IMR-90 (cell line): Measurements from ENCODE around the gene RGS10. TPM values are rescaled to one million over a fixed set of nuclear protein-coding genes. Genes with fewer than 3 reads are reported as not detected.

Source experiments
- ATAC-seq: fragments of 200-7000 bp; cut with Tn5 transposase; 2 replicates; pipeline ENCODE4 v1.9.1; 2020; ENCODE audit warnings: low read depth, mild to moderate bottlenecking, moderate library complexity
- BruUV-seq: library from RNA; stranded (reverse); fragments of 400-500 nt; replicated peaks from 2 replicates; lab custom pipeline; 2021; lab: Mats Ljungman, UMichigan
- CTCF ChIA-PET: fragments of 300-600 bp; formaldehyde crosslinking; extraction: SDS; loops from one replicate; lab custom pipeline; 2021; ENCODE audit warnings: antibody characterized with exemption; lab: Yijun Ruan, JAX
- POLR2A ChIA-PET: fragments of 300-600 bp; sonication (Branson Sonifier 250); formaldehyde crosslinking; loops from one replicate; lab custom pipeline; 2022; ENCODE audit warnings: antibody characterized with exemption; ENCODE audit not compliant: unreplicated experiment; lab: Charles Lee
- DNase-seq: peaks from one replicate; pipeline ENCODE4 v3.0.0; 2013
- H2AFZ ChIP-seq: replicated peaks from 2 replicates; pipeline ENCODE3; 2013; ENCODE audit warnings: low read length, mild to moderate bottlenecking; ENCODE audit not compliant: poor library complexity
- H2AK5ac ChIP-seq: 2 replicates; pipeline ENCODE4 v1.6.1; 2013; ENCODE audit warnings: low read depth, low read length, inconsistent platforms
- H2AK9ac ChIP-seq: replicated peaks from 2 replicates; pipeline ENCODE3; 2013; ENCODE audit warnings: mild to moderate bottlenecking, low read depth, low read length, moderate library complexity; ENCODE audit not compliant: poor library complexity
- H2BK120ac ChIP-seq: 2 replicates; pipeline ENCODE4 v1.6.1; 2013; ENCODE audit warnings: low read depth, low read length, inconsistent platforms
- H2BK15ac ChIP-seq: 3 replicates; pipeline ENCODE4 v1.6.1; 2013; ENCODE audit warnings: low read depth, low read length, inconsistent platforms
- H2BK20ac ChIP-seq: 2 replicates; pipeline ENCODE4 v1.6.1; 2013; ENCODE audit warnings: low read depth, mild to moderate bottlenecking, inconsistent platforms, low read length, moderate library complexity
- H2BK5ac ChIP-seq: 2 replicates; pipeline ENCODE4 v1.6.1; 2013; ENCODE audit warnings: mild to moderate bottlenecking, low read depth, low read length, inconsistent platforms; ENCODE audit not compliant: poor library complexity, severe bottlenecking
- H3K14ac ChIP-seq: replicated peaks from 2 replicates; pipeline ENCODE4 v1.6.1; 2013; ENCODE audit warnings: low read depth, low read length, inconsistent platforms
- H3K18ac ChIP-seq: 2 replicates; pipeline ENCODE4 v1.6.1; 2013; ENCODE audit warnings: low read depth, low read length, control low read depth
- H3K23ac ChIP-seq: 2 replicates; pipeline ENCODE4 v1.6.1; 2013; ENCODE audit warnings: low read depth, low read length, inconsistent platforms
- H3K27ac ChIP-seq: 2 replicates; pipeline ENCODE4 v1.5.1; 2013; ENCODE audit warnings: mild to moderate bottlenecking, control low read depth, low read length; ENCODE audit not compliant: insufficient read depth
- H3K27me3 ChIP-seq: 2 replicates; pipeline ENCODE4 v1.6.1; 2013; ENCODE audit warnings: low read length; ENCODE audit not compliant: control insufficient read depth, insufficient read depth
- H3K36me3 ChIP-seq: 2 replicates; pipeline ENCODE4 v1.6.1; 2013; ENCODE audit warnings: low read length, mixed read lengths; ENCODE audit not compliant: control insufficient read depth, insufficient read depth
- H3K4ac ChIP-seq: 2 replicates; pipeline ENCODE4 v1.6.1; 2013; ENCODE audit warnings: low read depth, low read length, inconsistent platforms
- H3K4me1 ChIP-seq: 2 replicates; pipeline ENCODE4 v1.6.1; 2013; ENCODE audit warnings: low read length, mixed read lengths; ENCODE audit not compliant: control insufficient read depth, insufficient read depth
- H3K4me2 ChIP-seq: 2 replicates; pipeline ENCODE4 v1.6.1; 2013; ENCODE audit warnings: low read depth, mild to moderate bottlenecking, control low read depth, low read length, moderate library complexity
- H3K4me3 ChIP-seq: 2 replicates; pipeline ENCODE4 v1.5.1; 2013; ENCODE audit warnings: low read depth, mild to moderate bottlenecking, control low read depth, low read length, moderate library complexity; ENCODE audit not compliant: insufficient read depth
- H3K56ac ChIP-seq: 2 replicates; pipeline ENCODE4 v1.6.1; 2013; ENCODE audit warnings: low read length, inconsistent platforms; ENCODE audit not compliant: insufficient read depth; ENCODE audit errors: extremely low read depth
- H3K79me1 ChIP-seq, 2 experiments: 2 replicates each; pipeline ENCODE4 v1.6.1; 2013; ENCODE audit warnings: low read length in 2 of 2, inconsistent platforms in 1 of 2, low read depth in 1 of 2
- H3K9ac ChIP-seq: 2 replicates; pipeline ENCODE4 v1.6.1; 2013; ENCODE audit warnings: low read depth, low read length, control low read depth
- H3K9me1 ChIP-seq: 2 replicates; pipeline ENCODE4 v1.6.1; 2013; ENCODE audit warnings: low read length, inconsistent platforms; ENCODE audit not compliant: insufficient read depth
- H3K9me3 ChIP-seq: 2 replicates; pipeline ENCODE4 v1.6.1; 2013; ENCODE audit warnings: low read length; ENCODE audit not compliant: control insufficient read depth, insufficient read depth
- H4K20me1 ChIP-seq: 2 replicates; pipeline ENCODE4 v1.6.1; 2013; ENCODE audit warnings: low read length, inconsistent platforms; ENCODE audit not compliant: insufficient read depth
- H4K5ac ChIP-seq: 2 replicates; pipeline ENCODE4 v1.6.1; 2013; ENCODE audit warnings: mild to moderate bottlenecking, low read depth, low read length, control low read depth
- H4K8ac ChIP-seq, 2 experiments: 2 replicates each; pipeline ENCODE4 v1.6.1; 2013; ENCODE audit warnings: low read depth in 2 of 2, low read length in 2 of 2, control low read depth in 1 of 2, inconsistent platforms in 1 of 2
- H4K91ac ChIP-seq: 2 replicates; pipeline ENCODE4 v1.6.1; 2013; ENCODE audit warnings: low read depth, low read length, inconsistent platforms; ENCODE audit not compliant: insufficient read depth
- BHLHE40 ChIP-seq: fragments of 150-350 bp; IDR thresholded peaks from 2 replicates; pipeline ENCODE4 v1.6.1; 2016; ENCODE audit warnings: mild to moderate bottlenecking, low read depth, low read length
- CEBPB ChIP-seq: IDR thresholded peaks from 2 replicates; pipeline ENCODE4 v1.6.1; 2012; ENCODE audit warnings: low read depth, low read length, improper control_type of control experiment
- FOS ChIP-seq: fragments of 150-350 bp; IDR thresholded peaks from 2 replicates; pipeline ENCODE4 v1.6.1; 2016; ENCODE audit warnings: low read depth, low read length
- NFE2L2 ChIP-seq: fragments of 150-350 bp; IDR thresholded peaks from 2 replicates; pipeline ENCODE4 v1.6.1; 2016; ENCODE audit warnings: low read depth, mild to moderate bottlenecking, low read length
- RCOR1 ChIP-seq: IDR thresholded peaks from 2 replicates; pipeline ENCODE4 v1.6.1; 2012; ENCODE audit warnings: mild to moderate bottlenecking, low read length, improper control_type of control experiment; ENCODE audit not compliant: insufficient replicate concordance
- SMC3 ChIP-seq: fragments of 150-350 bp; IDR thresholded peaks from 2 replicates; pipeline ENCODE4 v1.6.1; 2016; ENCODE audit warnings: low read depth, mild to moderate bottlenecking, antibody characterized with exemption, low read length, moderate library complexity
- WGBS, 2 experiments: methylation state at CpG; one replicate each; pipeline versions ENCODE4 v1.1.5 to v1.1.7; 2013; ENCODE audit warnings: missing lambda C conversion rate in 2 of 2; ENCODE audit not compliant: insufficient read length in 1 of 2; ENCODE audit errors: extremely low coverage in 2 of 2; 5-methylcytosine and 5-hydroxymethylcytosine counted together
- dilution Hi-C: fragments of 300-500 bp; cut with HindIII; formaldehyde crosslinking; loops from one replicate; pipeline ENCODE4 v1.14.3; 2018; ENCODE audit warnings: low sequenced_read_pairs; ENCODE audit not compliant: unreplicated experiment
- in situ Hi-C: fragments of 300-500 bp; cut with MboI; formaldehyde crosslinking; loops from 3 replicates; pipeline ENCODE4 v1.14.3; 2019; ENCODE audit warnings: low sequenced_read_pairs, inconsistent platforms, mixed read lengths
- intact Hi-C: fragments of 100-400 bp; cut with micrococcal nuclease; formaldehyde crosslinking; loops from 2 replicates; pipeline ENCODE4 v1.10.0; 2022
- polyA plus RNA-seq, 3 experiments: library from polyadenylated mRNA; depleted of rRNA; stranded (reverse); fragments of >200 nt; gene quantifications; 2 replicates each; pipeline ENCODE4 v1.2.3, GENCODE V29; 2012; ENCODE audit warnings: low replicate concordance in 1 of 3
- total RNA-seq: library from RNA; depleted of rRNA; stranded (reverse); fragments of >200 nt; gene quantifications from 2 replicates; pipeline ENCODE4 v1.2.3, GENCODE V29; 2012
- TF ChIP-seq, protein P1 (sequence below): conservative IDR thresholded peaks from 2 replicates; pipeline ENCODE4 v1.5.1; 2012; ENCODE audit warnings: mild to moderate bottlenecking, low read depth, low read length, improper control_type of control experiment
- TF ChIP-seq, protein P2 (sequence below): fragments of 150-350 bp; IDR thresholded peaks from 2 replicates; pipeline ENCODE4 v1.6.1; 2017; ENCODE audit warnings: mild to moderate bottlenecking, antibody characterized with exemption, low read length, low read depth

The RGS10 gene
- total and polyA plus RNA-seq, 2 of the 4 experiments (the other 2 are of a cell fraction) = 35.3 to 89.7 TPM

- Histone ChIP-seq H3K14ac (no peak overlapping the region), H2BK20ac (no peak overlapping the region), H3K4me1 (peaks cover 31% of the 10 kb centered on the region), H3K9me3 (no peaks in the 10 kb centered on the region), H4K8ac (no peak overlapping the region), H3K27ac (no peak overlapping the region), H3K9me1 (peaks cover 16% of the 10 kb centered on the region), H3K27me3 (no peaks in the 10 kb centered on the region), H3K4me3 (no peak overlapping the region), H3K18ac (no peak overlapping the region), H3K23ac (no peak overlapping the region), H2BK15ac (no peak overlapping the region), H2BK120ac (no peak overlapping the region), H3K4me2 (no peak overlapping the region; the same call in 1 of the 2 replicates), H3K56ac (no peak overlapping the region), H3K79me1 (peaks cover 34 to 84% of the 10 kb centered on the region in 2 experiments), H3K4ac (no peak overlapping the region), H4K91ac (no peak overlapping the region), H2AK5ac (no peak overlapping the region), H3K36me3 (peaks cover 5% of the 10 kb centered on the region; the same call in 1 of the 2 replicates), H4K5ac (no peak overlapping the region), H4K20me1 (peaks cover 63% of the 10 kb centered on the region), H2AK9ac (no peak overlapping the region), H3K9ac (no peak overlapping the region), H2AFZ (no peak overlapping the region), H2BK5ac (no peak overlapping the region)
- WGBS, 2 experiments = no CpG with 5 or more reads among the region's 3 CpGs
- TF ChIP-seq SMC3 (no peak), RCOR1 (no peak), CEBPB (no peak), FOS (no peak), NFE2L2 (no peak), BHLHE40 (no peak)
- TF ChIP-seq, protein P1, sequence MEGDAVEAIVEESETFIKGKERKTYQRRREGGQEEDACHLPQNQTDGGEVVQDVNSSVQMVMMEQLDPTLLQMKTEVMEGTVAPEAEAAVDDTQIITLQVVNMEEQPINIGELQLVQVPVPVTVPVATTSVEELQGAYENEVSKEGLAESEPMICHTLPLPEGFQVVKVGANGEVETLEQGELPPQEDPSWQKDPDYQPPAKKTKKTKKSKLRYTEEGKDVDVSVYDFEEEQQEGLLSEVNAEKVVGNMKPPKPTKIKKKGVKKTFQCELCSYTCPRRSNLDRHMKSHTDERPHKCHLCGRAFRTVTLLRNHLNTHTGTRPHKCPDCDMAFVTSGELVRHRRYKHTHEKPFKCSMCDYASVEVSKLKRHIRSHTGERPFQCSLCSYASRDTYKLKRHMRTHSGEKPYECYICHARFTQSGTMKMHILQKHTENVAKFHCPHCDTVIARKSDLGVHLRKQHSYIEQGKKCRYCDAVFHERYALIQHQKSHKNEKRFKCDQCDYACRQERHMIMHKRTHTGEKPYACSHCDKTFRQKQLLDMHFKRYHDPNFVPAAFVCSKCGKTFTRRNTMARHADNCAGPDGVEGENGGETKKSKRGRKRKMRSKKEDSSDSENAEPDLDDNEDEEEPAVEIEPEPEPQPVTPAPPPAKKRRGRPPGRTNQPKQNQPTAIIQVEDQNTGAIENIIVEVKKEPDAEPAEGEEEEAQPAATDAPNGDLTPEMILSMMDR = no peak
- TF ChIP-seq, protein P2, sequence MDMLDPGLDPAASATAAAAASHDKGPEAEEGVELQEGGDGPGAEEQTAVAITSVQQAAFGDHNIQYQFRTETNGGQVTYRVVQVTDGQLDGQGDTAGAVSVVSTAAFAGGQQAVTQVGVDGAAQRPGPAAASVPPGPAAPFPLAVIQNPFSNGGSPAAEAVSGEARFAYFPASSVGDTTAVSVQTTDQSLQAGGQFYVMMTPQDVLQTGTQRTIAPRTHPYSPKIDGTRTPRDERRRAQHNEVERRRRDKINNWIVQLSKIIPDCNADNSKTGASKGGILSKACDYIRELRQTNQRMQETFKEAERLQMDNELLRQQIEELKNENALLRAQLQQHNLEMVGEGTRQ = no peak
- ATAC-seq = peak; percentile 9
- ChIA-PET POLR2A (no interaction called here), CTCF (no interaction called here)
- dilution Hi-C loops (no loop called here), intact Hi-C loops (no loop called here), in situ Hi-C loops (no loop called here)
- no TSS peak for BruUV-seq
- DNase-seq = peak; percentile 78
Measured at GRCh38 chr10:119535305-119535704, 7.2 kb downstream of the RGS10 start.
